ENCODE measurements around the gene CIDEA.

The CIDEA gene

GRCh38 chr18:12276736-12277554, 22.8 kb downstream of the CIDEA start:
- no peak for DNase-seq

GRCh38 chr18:12278215-12278671, 24.1 kb downstream of the CIDEA start:
- DNase-seq = no peak

GRCh38 chr18:12278741-12279682, 24.9 kb downstream of the CIDEA start:
- DNase-seq = no peak

- DNase-seq = no peak
Observed at GRCh38 chr18:12279781-12280531, 25.8 kb downstream of the CIDEA start.

- DNase-seq = no peak
Observed at GRCh38 chr18:12281861-12282260, 27.7 kb downstream of the CIDEA start.

- DNase-seq = no peak
Observed at GRCh38 chr18:12282442-12283039, 28.4 kb downstream of the CIDEA start.

GRCh38 chr18:12283256-12283655, 29.1 kb downstream of the CIDEA start:
- DNase-seq = no peak

GRCh38 chr18:12283666-12284065, 29.5 kb downstream of the CIDEA start:
- no peak for DNase-seq

- DNase-seq = no peak
Observed at GRCh38 chr18:12287131-12287681, 33.0 kb downstream of the CIDEA start.

GRCh38 chr18:12287684-12288402, 33.7 kb downstream of the CIDEA start:
- DNase-seq = no peak

GRCh38 chr18:12288403-12288755, 34.2 kb downstream of the CIDEA start:
- no peak for DNase-seq

- no peak for DNase-seq
Observed at GRCh38 chr18:12290086-12290485, 35.9 kb downstream of the CIDEA start.

GRCh38 chr18:12291161-12291560, 37.0 kb downstream of the CIDEA start:
- DNase-seq = no peak

GRCh38 chr18:12291690-12292089, 37.5 kb downstream of the CIDEA start:
- no peak for DNase-seq

GRCh38 chr18:12293831-12294230, 39.7 kb downstream of the CIDEA start:
- DNase-seq = no peak

- no peak for DNase-seq
Observed at GRCh38 chr18:12295389-12296086, 41.4 kb downstream of the CIDEA start.

- no peak for DNase-seq
Observed at GRCh38 chr18:12296087-12296403, 41.9 kb downstream of the CIDEA start.

GRCh38 chr18:12296457-12296856, 42.3 kb downstream of the CIDEA start:
- DNase-seq = no peak

- no peak for DNase-seq
Observed at GRCh38 chr18:12299862-12300261, 45.7 kb downstream of the CIDEA start.

GRCh38 chr18:12301263-12302005, 47.3 kb downstream of the CIDEA start:
- DNase-seq = no peak
